GM19043 (cell line): ENCODE results near the gene MOGAT3.

Experiments used
- ATAC-seq: cut with Tn5 transposase; IDR thresholded peaks from one replicate; pipeline ENCODE4 v1.9.1; 2021; ENCODE audit warnings: low read depth; ENCODE audit not compliant: unreplicated experiment

Gene MOGAT3

GRCh38 chr7:101173752-101174244, 27.0 kb downstream of the MOGAT3 start:
- no peak for ATAC-seq

- no peak for ATAC-seq
Observed at GRCh38 chr7:101172854-101173751, 27.7 kb downstream of the MOGAT3 start.

DNA sequence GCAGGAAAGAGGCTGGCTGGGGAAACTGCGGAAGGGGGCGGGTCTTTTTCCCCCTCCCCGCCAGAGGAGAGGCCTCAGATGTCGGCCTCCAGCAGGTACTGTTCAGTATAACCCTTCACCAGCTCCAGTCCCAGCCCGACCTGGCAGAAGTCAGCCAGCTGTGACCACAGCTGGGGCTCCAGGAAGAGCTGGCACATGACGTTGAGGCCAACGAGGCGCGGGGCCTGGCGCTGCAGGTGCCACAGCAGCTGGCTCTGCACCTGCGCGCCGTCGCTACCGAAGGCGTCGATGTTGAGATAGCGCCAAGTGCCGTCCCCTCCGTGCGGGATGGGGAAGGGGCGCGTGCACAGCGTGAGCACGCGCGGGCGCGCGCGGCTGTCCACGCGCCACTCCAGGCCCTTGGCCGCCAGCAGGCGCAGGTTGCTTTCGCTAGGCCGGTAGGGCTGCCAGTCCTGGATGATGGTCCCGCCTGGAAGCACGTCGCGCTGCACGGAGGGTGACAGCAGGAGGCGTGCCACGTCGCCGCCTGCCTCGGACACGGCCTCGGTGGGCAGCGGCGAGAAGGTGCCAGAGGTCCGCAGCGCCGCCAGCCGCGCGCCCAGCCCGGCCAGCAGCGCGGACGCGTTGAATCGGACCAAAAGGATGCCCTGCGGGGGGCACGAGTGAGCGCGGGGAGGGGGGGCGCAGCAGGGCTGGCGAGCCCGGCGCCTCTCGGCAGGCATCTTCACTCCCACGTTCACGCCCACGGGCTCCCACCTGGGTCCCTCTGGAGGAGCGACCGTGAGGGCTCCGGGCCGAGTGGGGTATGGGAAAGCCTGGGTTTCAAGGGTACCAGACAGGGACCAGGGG, 28.6 kb downstream of the MOGAT3 start:
- no peak for ATAC-seq

GRCh38 chr7:101171442-101171837, 29.4 kb downstream of the MOGAT3 start:
- no peak for ATAC-seq

GRCh38 chr7:101170617-101171441, 30.0 kb downstream of the MOGAT3 start:
- ATAC-seq, result no peak

GRCh38 chr7:101169838-101170551, 30.8 kb downstream of the MOGAT3 start:
- no peak for ATAC-seq

- ATAC-seq, result no peak
Observed at GRCh38 chr7:101169110-101169837, 31.6 kb downstream of the MOGAT3 start.

GRCh38 chr7:101168412-101169049, 32.3 kb downstream of the MOGAT3 start:
- ATAC-seq, result no peak

DNA sequence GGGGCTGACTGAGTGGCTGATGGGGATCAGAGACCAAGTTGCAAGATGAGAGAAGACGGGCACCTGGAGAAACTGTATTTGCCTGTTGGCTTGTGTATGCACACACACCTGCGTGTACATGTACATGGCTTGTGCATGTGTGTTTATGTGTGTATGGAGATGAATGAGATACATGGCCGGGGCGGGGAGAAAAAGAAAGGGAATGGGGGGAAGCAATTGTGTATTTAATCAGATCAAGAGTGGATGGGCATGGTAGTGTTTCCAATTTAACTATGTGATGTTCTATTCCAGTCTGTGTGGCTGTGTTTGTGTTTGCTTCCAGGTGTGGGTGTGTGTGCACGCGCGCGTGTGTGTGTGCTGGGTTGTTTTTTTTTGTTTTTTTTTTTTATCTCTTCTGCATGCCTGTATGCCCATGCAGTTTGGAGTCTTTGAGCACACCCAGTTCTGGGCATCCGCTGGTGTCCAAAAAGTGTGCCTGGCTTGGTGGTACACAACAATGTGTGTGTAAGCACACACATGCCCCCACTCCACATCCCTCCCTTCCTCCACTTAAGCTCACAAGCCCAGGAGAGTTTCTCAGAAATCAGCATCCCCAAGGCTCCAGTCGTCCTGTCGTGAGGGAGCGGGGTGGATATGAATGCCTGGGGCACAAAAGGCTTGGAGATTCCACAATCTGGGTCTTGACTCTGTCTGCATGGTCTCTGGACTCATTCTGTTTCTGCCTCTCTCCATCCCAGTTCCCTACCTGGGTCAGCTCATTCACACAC, 33.0 kb downstream of the MOGAT3 start:
- ATAC-seq, result no peak

GRCh38 chr7:101166909-101167644, 33.8 kb downstream of the MOGAT3 start:
- no peak for ATAC-seq

DNA sequence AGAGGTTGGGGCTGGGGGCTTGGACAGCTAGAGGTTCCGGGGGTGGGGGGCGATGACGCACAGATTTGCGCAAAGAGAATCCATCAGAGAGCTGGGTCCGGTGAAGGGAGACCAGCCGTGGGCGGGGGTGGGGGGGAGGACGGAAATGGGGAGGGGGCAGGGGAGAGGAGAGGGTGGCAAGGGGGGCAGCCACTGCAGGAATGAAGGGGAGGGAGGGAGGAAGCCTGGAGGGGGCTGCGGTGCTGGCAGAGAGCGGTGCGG, 34.3 kb downstream of the MOGAT3 start:
- no peak for ATAC-seq

GRCh38 chr7:101165958-101166647, 34.7 kb downstream of the MOGAT3 start:
- no peak for ATAC-seq

DNA sequence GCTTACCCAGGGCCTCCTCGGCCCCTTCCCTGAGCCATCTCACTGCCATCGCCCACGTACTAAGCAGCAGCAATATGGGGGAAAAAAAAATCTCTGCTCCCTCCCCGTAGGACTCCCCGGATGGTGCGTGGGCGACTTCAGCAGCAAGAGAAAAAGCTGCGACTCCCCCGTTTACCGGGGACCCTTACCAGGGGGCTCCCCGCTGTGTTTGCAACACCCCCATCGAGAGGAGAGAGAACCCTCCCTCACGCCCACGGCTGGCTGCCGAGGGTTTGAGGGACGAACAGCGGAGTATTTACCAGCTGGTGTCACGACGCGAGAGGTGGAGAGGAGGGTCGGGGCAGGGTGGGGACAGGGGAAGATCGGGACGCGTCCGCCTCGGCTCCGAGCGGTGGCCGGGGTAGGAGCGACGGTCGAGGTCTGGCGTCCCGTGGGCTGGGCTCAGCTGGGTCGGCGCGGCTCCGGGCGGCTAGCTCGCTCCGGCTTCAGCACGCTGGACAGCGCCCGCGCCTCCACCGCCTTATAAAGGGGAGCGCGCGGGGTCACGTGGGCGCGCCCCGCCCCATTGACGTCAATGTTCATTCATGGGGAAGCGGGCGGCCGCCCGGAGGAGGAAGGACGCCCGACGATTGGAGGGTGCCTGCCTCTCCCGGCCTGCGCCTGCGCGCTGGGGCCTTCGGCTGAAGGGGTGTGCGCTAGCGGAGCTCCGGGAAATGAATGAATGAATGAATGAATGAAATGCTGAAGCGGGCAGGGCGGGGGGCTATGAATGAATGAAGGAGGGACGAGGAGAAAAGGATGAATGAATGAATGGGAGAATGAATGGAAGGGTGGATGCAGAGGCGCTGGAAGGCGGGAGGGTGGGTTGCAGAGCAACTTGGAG, 35.5 kb downstream of the MOGAT3 start, which contains the start of gene VGF:
VGF (minus strand) TSS at position 495 of the 883 bp plus-strand sequence. CDS start 726 bp downstream, outside the sequence.
- ATAC-seq, result peak; percentile 80

GRCh38 chr7:101164071-101164840, 36.6 kb downstream of the MOGAT3 start:
- ATAC-seq, result no peak
